Forelimb muscle (tissue), 1 donor: Measurements from ENCODE around the gene NIPA2. TPM values are rescaled to one million over a fixed set of nuclear protein-coding genes. Genes with fewer than 3 reads are reported as not detected.

ENCODE experiments used
- DNase-seq: peaks from one replicate; pipeline ENCODE4 v3.0.0-alpha.2; 2013; ENCODE audit warnings: low read depth
- polyA plus RNA-seq: library from polyadenylated mRNA; unstranded; fragments of 120-200 nt; gene quantifications from one replicate; pipeline ENCODE4 v1.2.1, GENCODE V29; 2013; ENCODE audit not compliant: insufficient read length

Gene NIPA2
- polyA plus RNA-seq, 1 donor = 40.5 TPM

DNA sequence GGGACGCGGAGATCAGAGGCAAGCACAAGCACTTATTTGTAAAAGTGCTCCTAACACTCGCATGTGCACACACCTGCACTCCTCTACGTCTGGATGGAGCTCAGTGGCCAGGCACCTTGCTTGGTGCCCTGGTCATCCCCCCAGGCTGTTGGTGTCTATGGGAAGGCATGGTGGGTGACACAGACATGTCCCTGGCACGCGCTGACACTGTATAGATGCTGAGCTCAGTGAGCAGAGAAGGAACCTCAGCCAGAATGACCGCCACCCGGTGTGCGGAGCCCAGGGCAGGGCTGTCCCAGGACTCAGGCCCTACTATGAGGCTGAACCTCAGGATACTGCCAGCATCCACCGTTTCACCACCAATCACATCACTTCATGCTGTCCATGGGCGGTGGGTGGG, 64.5 kb downstream of the NIPA2 start:
- no peak for DNase-seq

DNA sequence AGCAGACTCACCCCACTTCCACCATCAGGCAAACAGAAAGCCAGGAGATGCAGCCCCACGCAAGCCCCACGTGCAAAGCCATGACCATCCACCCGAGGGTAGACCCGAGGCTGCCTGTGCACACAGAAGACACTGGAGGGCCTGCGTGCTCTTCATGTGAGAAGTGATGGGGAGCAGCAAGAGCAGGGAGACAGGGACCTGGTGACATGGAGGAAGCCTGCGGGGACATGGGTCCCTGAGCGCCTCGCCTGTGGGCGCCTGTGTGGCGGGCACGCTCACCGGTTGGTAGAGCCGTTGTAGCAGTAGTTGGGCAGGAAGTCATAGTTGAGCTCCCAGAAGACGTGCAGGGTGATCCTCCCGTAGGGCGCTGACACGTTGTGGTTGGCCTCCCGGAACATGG, 65.0 kb downstream of the NIPA2 start:
- no peak for DNase-seq

DNA sequence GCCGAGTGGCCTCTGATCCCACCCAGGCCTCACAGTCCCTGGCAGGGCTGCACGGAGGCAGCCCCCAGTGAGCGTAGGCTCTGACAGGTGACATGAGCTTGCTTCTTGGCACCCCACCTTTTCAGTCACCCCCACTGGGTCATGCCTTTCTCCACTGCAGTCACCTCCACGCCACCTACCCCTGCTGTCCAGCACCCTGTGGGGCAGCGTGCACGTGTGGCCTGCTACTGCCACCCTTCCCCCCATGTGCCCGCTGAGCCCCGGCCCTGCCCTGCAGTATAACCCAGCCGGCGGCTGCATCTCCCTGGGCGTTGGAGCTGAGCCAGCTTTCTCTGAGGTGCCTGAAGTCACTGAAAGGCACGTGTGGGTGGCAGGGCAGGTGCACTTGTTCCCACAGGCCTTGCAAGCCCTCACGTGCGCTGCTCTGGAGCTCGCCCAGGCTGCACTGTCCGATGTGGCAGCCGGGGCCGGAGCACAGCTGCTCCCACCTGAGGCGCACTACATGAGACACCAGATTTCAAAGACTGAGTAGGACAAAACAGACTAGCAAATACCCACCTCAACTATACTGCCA, 65.6 kb downstream of the NIPA2 start:
- DNase-seq = no peak

DNA sequence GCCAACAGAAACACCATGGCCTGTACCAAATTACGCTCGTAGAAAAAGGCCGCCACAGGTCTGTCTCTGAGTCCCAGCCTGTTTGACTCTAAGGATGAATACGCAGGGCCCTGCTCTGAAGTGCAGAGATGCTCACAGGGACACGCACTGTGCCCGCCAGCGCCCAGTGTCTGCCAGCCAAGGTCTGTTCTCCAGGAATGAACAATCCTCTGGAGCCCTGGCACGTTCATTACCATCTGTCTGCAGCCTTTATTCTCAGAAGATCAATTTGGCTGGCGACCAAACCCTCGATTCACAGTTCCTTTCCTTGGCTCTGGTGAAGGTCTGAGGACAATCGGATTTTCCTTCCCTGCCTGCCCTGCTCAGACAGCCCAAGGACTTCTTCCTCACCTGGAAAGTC, 66.3 kb downstream of the NIPA2 start:
- DNase-seq = no peak

DNA sequence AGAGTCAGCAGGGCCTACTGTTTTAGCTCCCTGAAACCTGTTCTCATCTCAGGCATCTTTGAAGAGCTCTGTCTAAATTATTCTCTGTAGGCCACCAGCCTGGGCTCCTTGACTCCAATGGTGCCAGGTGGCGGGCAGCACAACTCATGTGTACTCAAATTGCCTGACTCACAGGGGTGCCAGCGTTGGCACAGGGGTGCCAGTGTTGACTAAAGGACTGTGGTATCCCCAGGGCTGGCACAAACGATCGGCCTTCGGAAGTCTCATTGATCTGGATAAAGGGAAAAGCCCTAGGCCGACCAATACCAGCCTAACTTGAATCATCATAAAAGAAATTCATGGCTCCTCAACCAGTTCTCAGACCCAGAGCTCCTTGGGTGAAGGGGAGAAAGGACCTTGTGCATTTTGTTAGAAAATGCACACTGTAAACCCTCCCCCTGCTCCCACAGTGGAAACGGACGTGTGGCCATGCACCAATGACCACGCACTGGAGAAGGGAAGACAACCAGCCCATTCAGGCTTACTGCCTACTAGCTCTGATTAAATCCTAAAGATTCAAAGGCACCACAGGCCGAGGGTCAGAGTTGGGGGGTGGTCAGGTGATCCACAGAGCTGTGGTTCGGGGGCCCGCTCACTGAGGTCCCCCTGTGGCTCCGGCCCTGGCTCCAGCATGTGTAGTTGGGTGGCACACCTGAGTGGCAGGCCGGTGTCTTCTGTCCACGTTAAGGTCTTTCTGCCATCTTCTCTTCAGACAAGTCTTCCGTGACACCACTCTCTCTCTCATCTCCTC, 68.9 kb downstream of the NIPA2 start:
- no peak for DNase-seq

DNA sequence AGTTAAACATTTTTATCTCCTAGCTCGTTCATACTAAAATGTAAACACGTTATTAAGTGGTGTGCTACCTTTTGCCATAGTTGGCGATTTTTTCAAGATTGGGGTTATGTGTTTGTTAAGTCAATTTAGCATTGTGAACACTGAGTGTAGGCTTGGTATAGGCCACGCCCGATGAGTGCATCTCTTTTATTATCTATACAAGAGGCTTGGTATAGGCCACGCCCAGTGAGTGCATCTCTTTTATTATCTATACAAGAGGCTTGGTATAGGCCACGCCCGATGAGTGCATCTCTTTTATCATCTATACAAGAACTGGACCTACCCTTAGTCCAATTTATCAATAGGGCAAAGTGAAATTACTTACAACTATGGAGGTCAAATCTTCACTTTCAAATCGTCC, 70.4 kb downstream of the NIPA2 start:
- DNase-seq = no peak

DNA sequence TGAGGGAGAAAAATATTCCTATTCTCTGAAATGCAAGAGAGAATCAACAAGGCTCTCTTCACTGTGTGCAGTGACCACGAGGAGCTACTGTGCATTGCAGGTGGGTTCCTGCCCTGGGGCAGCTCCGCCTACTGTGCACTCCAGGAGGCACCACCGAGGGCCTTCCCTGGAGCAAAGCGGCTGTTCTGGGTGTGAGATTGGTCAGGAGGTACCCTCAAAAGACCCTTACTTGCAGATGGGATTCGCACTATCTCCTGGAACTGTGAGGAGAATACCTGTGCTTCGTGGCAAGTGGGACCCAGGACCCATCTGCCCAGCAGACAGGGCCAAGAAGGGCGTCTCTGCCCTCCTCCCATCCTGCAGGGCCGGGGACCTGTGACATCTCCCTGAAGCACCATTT, 72.8 kb downstream of the NIPA2 start:
- no peak for DNase-seq

DNA sequence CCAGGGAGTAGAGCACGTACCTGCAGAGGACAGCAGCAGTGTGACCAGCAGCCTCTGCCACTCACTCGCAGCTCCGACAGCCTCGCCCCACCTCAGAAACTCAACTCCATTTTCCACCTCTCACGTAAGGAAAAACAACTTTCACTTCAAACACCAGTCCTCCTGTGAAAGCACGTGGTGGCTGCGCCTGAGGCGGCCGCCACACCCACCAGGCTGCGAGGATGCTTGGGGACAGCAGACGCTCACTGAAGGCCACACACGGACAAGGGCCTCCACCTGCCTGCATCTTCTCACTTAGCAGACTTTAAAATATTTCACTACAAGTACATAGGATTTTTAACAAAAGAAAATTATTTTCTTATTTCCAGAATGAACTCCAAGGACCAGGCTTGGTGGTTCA, 73.8 kb downstream of the NIPA2 start:
- no peak for DNase-seq

DNA sequence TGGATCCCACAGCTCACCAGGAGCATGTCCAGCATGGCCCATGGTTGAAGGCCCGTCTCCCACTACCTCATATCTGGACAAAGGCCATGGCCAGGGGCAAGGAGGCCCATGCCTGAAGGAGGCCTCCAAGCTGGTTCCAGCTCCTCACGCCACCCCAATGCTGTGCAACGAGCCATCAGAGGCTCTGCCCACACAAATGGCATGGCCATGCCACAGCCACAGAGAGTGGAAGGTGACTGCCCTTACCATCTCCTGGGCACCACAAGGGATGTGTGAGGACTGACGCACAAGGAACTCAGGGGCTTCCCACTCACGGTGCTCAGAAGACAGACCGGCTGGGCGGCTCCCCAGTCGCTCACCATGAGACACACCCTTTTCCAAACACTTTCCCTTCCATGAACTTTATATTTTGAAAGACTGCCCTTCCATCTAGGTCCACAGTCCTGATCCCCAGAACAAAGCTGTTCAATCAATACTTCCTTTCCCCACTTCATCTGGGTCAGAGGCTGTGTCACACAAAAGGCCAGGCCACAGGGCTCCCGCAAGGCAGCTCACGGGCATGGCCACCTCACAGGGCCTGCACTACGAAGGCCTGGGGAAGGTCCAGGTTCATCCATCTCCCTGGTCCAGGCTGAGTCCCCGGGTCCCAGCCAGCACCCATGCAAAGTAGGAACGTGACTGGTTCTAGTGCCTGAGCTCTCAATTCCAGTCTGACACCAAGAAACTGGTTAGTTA, 75.3 kb downstream of the NIPA2 start:
- DNase-seq = no peak

DNA sequence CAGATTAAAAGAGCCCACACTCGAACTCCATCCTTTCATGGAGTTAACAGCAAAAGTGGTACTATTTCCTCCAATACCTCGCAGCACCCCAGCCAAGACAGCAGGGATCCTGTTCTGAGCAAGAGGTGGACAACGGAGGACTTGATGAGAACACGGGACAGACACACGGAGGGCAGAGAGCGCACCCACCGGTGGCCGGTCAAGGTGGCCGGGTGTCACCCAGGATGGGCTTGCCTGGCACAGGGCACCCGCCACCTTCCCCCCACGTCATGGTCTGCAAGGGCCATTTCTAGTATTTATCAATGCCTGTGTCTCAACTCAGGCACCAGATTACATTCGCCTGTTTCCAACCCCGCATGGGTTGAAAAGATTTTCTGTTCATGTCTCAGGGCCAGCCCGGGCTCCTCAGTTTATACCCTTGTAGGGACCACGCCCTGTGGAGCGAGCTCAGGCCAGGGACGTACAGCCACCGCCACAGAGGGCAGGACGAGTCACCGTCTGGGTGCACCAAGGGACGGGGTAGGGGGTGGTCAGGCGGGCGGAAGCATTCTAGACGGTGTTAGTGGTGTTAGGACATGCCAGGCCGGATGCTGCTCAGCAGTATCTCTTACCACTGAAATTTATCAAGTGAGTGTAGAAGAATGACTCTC, 77.5 kb downstream of the NIPA2 start:
- no peak for DNase-seq

DNA sequence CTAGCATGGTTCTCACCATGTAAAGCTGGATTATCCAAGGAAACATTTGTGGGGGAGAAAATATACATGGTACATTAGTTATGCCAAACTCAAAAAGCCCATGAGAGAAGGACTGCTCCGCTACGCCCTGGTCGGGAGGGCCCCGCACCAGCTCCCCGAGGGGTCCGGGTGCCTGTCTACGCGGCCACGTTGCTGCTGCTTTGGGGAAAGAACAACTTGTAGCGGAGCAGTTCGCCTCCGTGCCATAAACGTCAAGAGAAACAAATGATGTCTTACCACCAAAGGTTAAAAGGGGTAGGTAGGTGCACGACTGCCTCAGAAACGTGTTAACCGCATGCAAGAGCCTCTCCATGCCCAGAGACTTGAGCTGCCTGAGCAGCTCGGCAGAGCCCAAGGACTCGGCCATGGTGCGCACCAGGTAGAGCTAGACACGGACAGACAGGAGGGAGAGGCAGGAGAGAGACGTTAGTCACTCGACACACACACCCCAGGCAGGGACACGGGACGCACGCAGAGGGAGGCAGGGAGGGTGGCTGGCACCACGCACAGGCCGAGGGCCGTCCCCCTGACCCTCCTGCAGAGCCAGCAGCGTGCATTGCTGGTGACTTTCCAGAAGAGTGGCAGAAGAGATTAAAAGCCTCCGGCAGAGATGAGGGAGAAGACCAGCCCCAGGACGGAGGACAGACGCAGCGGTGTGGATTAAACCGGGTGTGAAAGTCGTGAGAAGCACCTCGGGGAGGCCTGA, 78.3 kb downstream of the NIPA2 start:
- DNase-seq = no peak

DNA sequence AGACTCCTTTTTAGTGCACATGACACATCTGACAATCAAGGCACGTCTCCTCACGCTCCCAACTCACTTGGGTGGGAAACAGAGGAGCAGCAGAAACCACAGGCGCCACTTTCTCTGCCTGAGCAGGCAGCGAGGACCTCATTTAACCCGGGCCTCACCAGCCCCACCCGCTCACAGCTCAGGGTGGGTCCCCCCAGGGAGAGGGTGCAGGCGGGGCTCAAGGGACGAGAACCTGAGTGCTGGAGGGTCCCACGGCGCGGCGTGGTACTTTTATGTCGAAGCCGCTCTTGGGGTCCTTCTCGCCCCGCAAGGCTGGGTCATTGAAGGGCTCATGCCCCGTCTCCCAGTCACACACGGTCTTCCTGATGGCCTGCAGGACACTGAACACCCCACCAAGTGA, 79.1 kb downstream of the NIPA2 start:
- no peak for DNase-seq

Other genes with a start within 250 kb of the NIPA2 start
- gene NIPA1, start 52.0 kb upstream of the NIPA2 start, polyA plus RNA-seq = 7.5 TPM
- 49.3 TPM for gene CYFIP1, start 141.7 kb downstream of the NIPA2 start, polyA plus RNA-seq
- 14.7 TPM for gene TUBGCP5, start 200.9 kb downstream of the NIPA2 start, polyA plus RNA-seq